ENCODE results near the gene PGAP3.

PGAP3 gene

GRCh38 chr17:39647256-39647655 is 40.6 kb downstream of the PGAP3 start:
- DNase-seq (ENCODE audit: low read depth): no peak
- H3K4me3 ChIP-seq (ENCODE audit: low read length): no peak overlapping the region
- no peak for TF ChIP-seq CTCF (IDR thresholded peaks at IDR 0.05; ENCODE audit: insufficient read depth, low read depth, low read length, missing control alignments)

GRCh38 chr17:39643271-39643670 is 44.6 kb downstream of the PGAP3 start:
- TF ChIP-seq CTCF (IDR thresholded peaks at IDR 0.05; ENCODE audit: insufficient read depth, low read depth, low read length, missing control alignments): no peak
- no peak for DNase-seq (ENCODE audit: low read depth)
- H3K4me3 ChIP-seq (ENCODE audit: low read length): no peak overlapping the region

- TF ChIP-seq CTCF (IDR thresholded peaks at IDR 0.05; ENCODE audit: insufficient read depth, low read depth, low read length, missing control alignments): no peak
- no peak overlapping the region for H3K4me3 ChIP-seq (ENCODE audit: low read length)
- no peak for DNase-seq (ENCODE audit: low read depth)
These were observed 45.4 kb downstream of the PGAP3 start for GRCh38 chr17:39642291-39643074.

- no peak overlapping the region for H3K4me3 ChIP-seq (ENCODE audit: low read length)
- no peak for TF ChIP-seq CTCF (IDR thresholded peaks at IDR 0.05; ENCODE audit: insufficient read depth, low read depth, low read length, missing control alignments)
- no peak for DNase-seq (ENCODE audit: low read depth)
These were observed 46.0 kb downstream of the PGAP3 start for GRCh38 chr17:39641883-39642282.

- H3K4me3 ChIP-seq (ENCODE audit: low read length): no peak overlapping the region
- no peak for TF ChIP-seq CTCF (IDR thresholded peaks at IDR 0.05; ENCODE audit: insufficient read depth, low read depth, low read length, missing control alignments)
These were observed 46.8 kb downstream of the PGAP3 start for GRCh38 chr17:39641097-39641496.

GRCh38 chr17:39640591-39641031 is 47.2 kb downstream of the PGAP3 start:
- no peak overlapping the region for H3K4me3 ChIP-seq (ENCODE audit: low read length)
- DNase-seq (ENCODE audit: low read depth): no peak
- TF ChIP-seq CTCF (IDR thresholded peaks at IDR 0.05; ENCODE audit: insufficient read depth, low read depth, low read length, missing control alignments): no peak

More at GRCh38 chr17:39641097-39641496, 46.8 kb downstream of the PGAP3 start:
- DNase-seq (ENCODE audit: low read depth): no peak

Measured in epithelial cell of esophagus (primary cell).